Uterus (tissue), 4 donors: ENCODE results near the gene KCNJ11. TPM values are rescaled to one million over a fixed set of nuclear protein-coding genes. Genes with fewer than 3 reads are reported as not detected.

Experiments
- DNase-seq, 2 donors: peaks; one replicate each; pipeline ENCODE4 v3.0.0-alpha.2; 2019 to 2020
- H3K27ac ChIP-seq, 2 donors: fragments of 200-600 bp; sonication (generic); 1 replicate in 1 of 2; 2 replicates in 1 of 2; pipeline ENCODE4 v1.5.1; 2016 to 2018
- H3K27me3 ChIP-seq, 2 donors: fragments of 200-600 bp; sonication (generic); one replicate each; pipeline ENCODE4 v1.5.1; 2018 to 2019; ENCODE audit warnings: control low read depth in 1 of 2
- H3K36me3 ChIP-seq, 2 donors: fragments of 200-600 bp; sonication (generic); one replicate each; pipeline ENCODE4 v1.5.1; 2019; ENCODE audit warnings: control low read depth in 1 of 2
- H3K4me1 ChIP-seq, 2 donors: fragments of 200-600 bp; sonication (generic); one replicate each; pipeline ENCODE4 v1.5.1; 2018 to 2019; ENCODE audit warnings: control low read depth in 1 of 2
- H3K4me3 ChIP-seq, 2 donors: fragments of 200-600 bp; sonication (generic); 1 replicate in 1 of 2; 2 replicates in 1 of 2; pipeline ENCODE4 v1.5.1; 2018 to 2019; ENCODE audit warnings: mild to moderate bottlenecking in 1 of 2
- H3K9me3 ChIP-seq, 2 donors: fragments of 200-600 bp; sonication (generic); one replicate each; pipeline ENCODE4 v1.5.1; 2019; ENCODE audit warnings: control low read depth in 1 of 2
- CTCF ChIP-seq, 4 experiments: fragments of 200-600 bp in 2 of 4; fragments of 450-650 bp in 2 of 4; sonication (generic) in 2 of 4; IDR thresholded peaks; one replicate each; pipeline ENCODE4 v1.5.1; 2016 to 2019; ENCODE audit warnings: antibody characterized with exemption in 4 of 4, mild to moderate bottlenecking in 2 of 4, moderate library complexity in 1 of 4
- POLR2A ChIP-seq, 2 donors: fragments of 450-650 bp; IDR thresholded peaks; one replicate each; pipeline ENCODE4 v1.6.1; 2016; ENCODE audit warnings: antibody characterized with exemption in 2 of 2, mild to moderate bottlenecking in 1 of 2, moderate library complexity in 1 of 2
- intact Hi-C: fragments of 100-400 bp; cut with DNase I; formaldehyde crosslinking; loops from one replicate; pipeline ENCODE4 v1.15.1; 2023; ENCODE audit warnings: low total_unique reads
- total RNA-seq, 4 donors: library from RNA; depleted of rRNA in 3 of 4; stranded (reverse); fragments of >200 nt in 3 of 4; gene quantifications; one replicate each; pipeline versions ENCODE4 v1.1.0 to v1.2.4, GENCODE V29; 2014 to 2023
- donor health status: DM: yes; HTN: yes; CAD: no.

Gene KCNJ11
- total RNA-seq, 4 donors from 2014 or later, result 0.83 to 3.9 TPM; not detected in 2

GRCh38 chr11:17366495-17366894 lies 22.0 kb downstream of the KCNJ11 start:
- H3K4me1 ChIP-seq, result no peaks in the 10 kb centered on the region

DNA sequence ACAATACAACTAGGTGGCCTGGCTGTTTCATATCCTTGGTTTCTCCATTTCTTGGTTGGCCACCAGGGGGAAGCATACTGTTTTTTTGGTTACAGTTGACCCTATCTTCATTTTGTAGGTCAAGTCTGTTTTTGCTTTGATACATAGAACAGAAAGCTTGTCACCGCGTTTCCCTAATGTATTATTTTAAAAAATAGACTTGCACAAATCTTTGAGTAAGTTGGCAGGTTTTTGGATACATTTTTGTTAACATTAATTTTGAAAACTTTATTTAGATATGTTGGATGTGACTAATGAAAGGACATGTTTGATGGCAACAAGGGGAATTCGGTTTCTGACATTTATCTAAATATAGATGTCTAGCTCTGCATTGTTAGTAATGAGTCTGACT lies 33.9 kb downstream of the KCNJ11 start:
- peak; percentile 29 to 63 for DNase-seq
- Histone ChIP-seq H3K9me3 (no peaks in the 10 kb centered on the region), H3K27me3 (no peaks in the 10 kb centered on the region), H3K4me1 (no peaks in the 10 kb centered on the region), H3K27ac (no peak overlapping the region), H3K36me3 (no peaks in the 10 kb centered on the region), H3K4me3 (no peak overlapping the region)
- TF ChIP-seq CTCF (IDR thresholded peaks at IDR 0.05) (peak; percentile 42 to 64 (median 54)), POLR2A (IDR thresholded peaks at IDR 0.05) (no peak)
- intact Hi-C loops, result no loop called here

More at GRCh38 chr11:17366495-17366894, 22.0 kb downstream of the KCNJ11 start:
- DNase-seq, result no peak
- intact Hi-C loops, result no loop called here
- no peaks in the 10 kb centered on the region for H3K36me3 ChIP-seq
- H3K4me3 ChIP-seq, result no peak overlapping the region
- no peaks in the 10 kb centered on the region for H3K27me3 ChIP-seq
- no peak overlapping the region for H3K27ac ChIP-seq
- TF ChIP-seq CTCF (IDR thresholded peaks at IDR 0.05) (no peak), POLR2A (IDR thresholded peaks at IDR 0.05) (no peak)
- peaks cover 0 to 19% of the 10 kb centered on the region in 2 donors for H3K9me3 ChIP-seq

DNA sequence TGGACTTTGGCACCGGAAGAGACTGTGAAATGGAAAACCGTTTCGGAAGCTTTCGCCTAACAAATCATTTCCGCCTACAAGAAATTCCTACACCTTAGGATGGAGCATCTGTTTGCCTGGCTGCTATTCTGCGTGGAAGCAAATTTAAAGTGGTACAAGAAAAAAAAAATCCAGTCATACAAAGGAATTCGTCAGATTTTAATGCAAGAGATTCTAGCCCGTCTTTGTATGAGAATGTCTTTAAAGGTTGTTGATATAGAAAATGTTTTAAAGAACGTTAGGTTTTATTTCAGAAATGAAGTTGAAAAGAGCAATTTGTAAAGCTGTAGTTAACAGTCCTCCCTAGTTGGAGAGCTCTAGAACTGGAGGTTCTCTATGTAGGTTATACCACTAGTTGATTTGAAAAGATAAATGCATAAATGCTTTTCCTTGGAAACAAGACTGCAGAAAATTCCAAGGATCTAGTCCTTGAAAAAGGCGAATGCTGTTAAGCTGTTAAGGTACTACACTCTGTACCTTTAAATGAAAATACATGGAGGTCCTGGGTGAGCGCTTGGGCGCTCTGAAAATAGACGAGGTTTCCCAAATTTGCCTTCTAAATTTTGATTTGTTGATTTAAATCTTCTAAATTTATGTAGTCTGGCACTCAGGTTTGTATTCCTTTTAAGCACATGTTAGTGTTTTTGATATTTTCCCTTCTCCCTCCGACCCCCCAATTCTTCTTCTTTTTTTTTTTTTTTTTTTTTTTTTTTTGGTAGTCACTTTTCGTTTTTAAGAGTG lies 34.4 kb downstream of the KCNJ11 start:
- Histone ChIP-seq H3K4me1 (no peaks in the 10 kb centered on the region), H3K36me3 (no peaks in the 10 kb centered on the region), H3K9me3 (no peaks in the 10 kb centered on the region), H3K4me3 (peak overlapping the region; percentile 44 to 64), H3K27me3 (no peaks in the 10 kb centered on the region), H3K27ac (peak overlapping the region; percentile 78 to 86)
- no peak for TF ChIP-seq CTCF (IDR thresholded peaks at IDR 0.05)
- TF ChIP-seq POLR2A (IDR thresholded peaks at IDR 0.05), result no peak
- intact Hi-C loops, result no loop called here
- DNase-seq, result no peak

- H3K27ac ChIP-seq, result peak overlapping the region; percentile 78 to 86
- no peaks in the 10 kb centered on the region for H3K4me1 ChIP-seq
- peak; percentile 56 to 65 for DNase-seq
- TF ChIP-seq POLR2A (IDR thresholded peaks at IDR 0.05) (peak in 1 of 2 donors; percentile 35), CTCF (IDR thresholded peaks at IDR 0.05) (no peak)
- no peaks in the 10 kb centered on the region for H3K36me3 ChIP-seq
- no peaks in the 10 kb centered on the region for H3K27me3 ChIP-seq
- no peaks in the 10 kb centered on the region for H3K9me3 ChIP-seq
- intact Hi-C loops, result no loop called here
- peak overlapping the region; percentile 44 to 64 for H3K4me3 ChIP-seq
Observed at GRCh38 chr11:17352950-17353820, 35.3 kb downstream of the KCNJ11 start.
